ENCODE results near the gene NUDT22.

The NUDT22 gene

GRCh38 chr11:64268025-64268892 lies 42.2 kb downstream of the NUDT22 start:
- Histone ChIP-seq H3K4me2 (ENCODE audit: low read length) (peak overlapping the region; percentile 97), H3K27ac (ENCODE audit: low read length) (peak overlapping the region; percentile 85), H3K27me3 (ENCODE audit: low read depth, low read length) (no peaks in the 10 kb centered on the region), H3K4me1 (ENCODE audit: low read length) (peaks cover 20% of the 10 kb centered on the region), H3K4me3 (ENCODE audit: low read length) (peak overlapping the region; percentile 88), H2AFZ (ENCODE audit: low read depth, low read length) (no peak overlapping the region), H3K79me2 (ENCODE audit: low read length) (peaks cover 17% of the 10 kb centered on the region), H3K9me3 (ENCODE audit: insufficient read depth, low read length) (no peaks in the 10 kb centered on the region), H3K9ac (ENCODE audit: low read length) (peak overlapping the region; percentile 89), H4K20me1 (ENCODE audit: insufficient read depth, low read length) (no peaks in the 10 kb centered on the region), H3K36me3 (replicated peaks; ENCODE audit: low read depth, low read length) (peaks cover 14% of the 10 kb centered on the region)
- TF ChIP-seq EZH2phosphoT487 (IDR thresholded peaks at IDR 0.05; ENCODE audit: low read depth) (no peak), CTCF (IDR thresholded peaks at IDR 0.05; ENCODE audit: low read depth, low read length) (no peak)

DNA sequence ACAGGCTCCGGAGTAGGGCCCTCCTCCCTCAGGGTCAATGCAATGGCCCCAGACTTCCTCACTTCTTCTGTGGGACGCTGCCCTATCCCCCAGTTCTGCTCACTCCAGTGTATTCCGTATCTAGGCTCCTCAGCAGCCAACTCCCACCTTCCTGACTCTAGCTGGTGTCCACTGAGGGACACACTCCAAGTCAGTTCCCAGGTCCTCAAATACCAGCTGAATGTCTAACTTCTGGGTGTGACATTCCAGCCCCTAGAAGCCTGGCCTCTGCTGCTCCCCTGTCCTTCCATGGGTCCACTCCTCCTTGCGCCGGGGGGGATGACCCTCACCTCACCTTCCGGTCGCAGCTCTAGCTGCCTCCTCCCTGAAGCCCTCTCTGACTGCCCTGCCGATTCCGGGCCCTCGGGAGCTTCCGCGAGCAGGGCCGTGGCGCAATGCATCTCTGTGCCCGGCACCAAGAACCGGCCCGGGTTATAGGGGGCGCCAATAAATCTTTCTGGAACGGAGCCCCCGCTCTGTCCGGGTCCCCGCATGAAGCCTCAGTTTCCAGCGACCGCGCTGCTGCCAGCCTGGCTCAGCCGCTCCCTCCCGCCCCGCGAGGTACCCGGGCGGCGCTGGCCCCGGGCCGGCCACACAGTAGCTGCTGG lies 42.9 kb downstream of the NUDT22 start:
- peak overlapping the region; percentile 89 for H3K9ac ChIP-seq (ENCODE audit: low read length)
- peaks cover 17% of the 10 kb centered on the region for H3K79me2 ChIP-seq (ENCODE audit: low read length)
- H3K9me3 ChIP-seq (ENCODE audit: insufficient read depth, low read length), result no peaks in the 10 kb centered on the region
- peak overlapping the region; percentile 64; the same call in 1 of the 2 replicates for H2AFZ ChIP-seq (ENCODE audit: low read depth, low read length)
- H3K4me2 ChIP-seq (ENCODE audit: low read length), result peak overlapping the region; percentile 97
- H3K27me3 ChIP-seq (ENCODE audit: low read depth, low read length), result no peaks in the 10 kb centered on the region
- H3K4me3 ChIP-seq (ENCODE audit: low read length), result peak overlapping the region; percentile 88
- TF ChIP-seq EZH2phosphoT487 (IDR thresholded peaks at IDR 0.05; ENCODE audit: low read depth) (no peak), CTCF (IDR thresholded peaks at IDR 0.05; ENCODE audit: low read depth, low read length) (0 out of 2 replicates have a peak, but pooled peaks have one; percentile 27)
- H3K36me3 ChIP-seq (replicated peaks; ENCODE audit: low read depth, low read length), result peaks cover 9% of the 10 kb centered on the region
- H3K27ac ChIP-seq (ENCODE audit: low read length), result peak overlapping the region; percentile 85
- no peaks in the 10 kb centered on the region for H4K20me1 ChIP-seq (ENCODE audit: insufficient read depth, low read length)
- H3K4me1 ChIP-seq (ENCODE audit: low read length), result peaks cover 20% of the 10 kb centered on the region

- Histone ChIP-seq H2AFZ (ENCODE audit: low read depth, low read length) (peak overlapping the region; percentile 64), H3K36me3 (replicated peaks; ENCODE audit: low read depth, low read length) (peaks cover 9% of the 10 kb centered on the region), H3K27me3 (ENCODE audit: low read depth, low read length) (no peaks in the 10 kb centered on the region), H3K4me2 (ENCODE audit: low read length) (peak overlapping the region; percentile 97), H3K79me2 (ENCODE audit: low read length) (peaks cover 17% of the 10 kb centered on the region), H3K9ac (ENCODE audit: low read length) (peak overlapping the region; percentile 89), H4K20me1 (ENCODE audit: insufficient read depth, low read length) (no peaks in the 10 kb centered on the region), H3K4me1 (ENCODE audit: low read length) (peaks cover 20% of the 10 kb centered on the region), H3K27ac (ENCODE audit: low read length) (peak overlapping the region; percentile 85), H3K9me3 (ENCODE audit: insufficient read depth, low read length) (no peaks in the 10 kb centered on the region), H3K4me3 (ENCODE audit: low read length) (peak overlapping the region; percentile 88)
- no peak for TF ChIP-seq EZH2phosphoT487 (IDR thresholded peaks at IDR 0.05; ENCODE audit: low read depth)
- TF ChIP-seq CTCF (IDR thresholded peaks at IDR 0.05; ENCODE audit: low read depth, low read length), result 0 out of 2 replicates have a peak, but pooled peaks have one; percentile 8
Measured at GRCh38 chr11:64269540-64270220, 43.6 kb downstream of the NUDT22 start.

Data from OCI-LY3 (cell line).